Fibroblast of skin of abdomen (primary cell): ENCODE measurements around the gene FAAH2. TPM values are rescaled to one million over a fixed set of nuclear protein-coding genes. Genes with fewer than 3 reads are reported as not detected.
"Not testable (repeated sequence)": the region's sequence is repeated elsewhere in the genome, so short reads cannot be mapped to it uniquely, and the experiment has no call there.

Experiments used
- DNase-seq: peaks from one replicate; pipeline ENCODE4 v3.0.0-alpha.2; 2013
- polyA plus RNA-seq, 2 experiments: library from polyadenylated mRNA; unstranded; fragments of 120-200 nt; gene quantifications; one replicate each; pipeline ENCODE4 v1.2.1, GENCODE V29; 2013; ENCODE audit not compliant: insufficient read length in 2 of 2

Gene FAAH2
- polyA plus RNA-seq (2013, experiment 1 of 2; ENCODE audit: insufficient read length) = not detected
- 0.17 TPM for polyA plus RNA-seq (2013, experiment 2 of 2; ENCODE audit: insufficient read length)

GRCh38 chrX:57286507-57287251 lies at the start of gene FAAH2:
FAAH2 (plus strand) TSS chrX:57286706; CDS start chrX:57286826, 120 bp downstream.
- no peak for DNase-seq

GRCh38 chrX:57241967-57242366 lies 44.5 kb upstream of the FAAH2 start:
- no peak for DNase-seq

GRCh38 chrX:57251965-57252364 lies 34.5 kb upstream of the FAAH2 start:
- no peak for DNase-seq

GRCh38 chrX:57265126-57265525 lies 21.4 kb upstream of the FAAH2 start:
- DNase-seq = no peak

- no peak for DNase-seq
These were observed 20.2 kb upstream of the FAAH2 start for GRCh38 chrX:57266275-57266674.

- DNase-seq = no peak
These were observed 19.6 kb upstream of the FAAH2 start for GRCh38 chrX:57266871-57267270.

- no peak for DNase-seq
These were observed 19.2 kb upstream of the FAAH2 start for GRCh38 chrX:57267308-57267707.

- no peak for DNase-seq
These were observed 15.5 kb upstream of the FAAH2 start for GRCh38 chrX:57270980-57271379.

GRCh38 chrX:57282568-57282967 lies 3.9 kb upstream of the FAAH2 start:
- DNase-seq = no peak

- DNase-seq = no peak
These were observed 1.5 kb upstream of the FAAH2 start for GRCh38 chrX:57285001-57285400.

- no peak for DNase-seq
These were observed 2.6 kb downstream of the FAAH2 start for GRCh38 chrX:57289089-57289488.

- no peak for DNase-seq
These were observed 8.5 kb downstream of the FAAH2 start for GRCh38 chrX:57294961-57295360.

- not testable (repeated sequence) for DNase-seq
These were observed 9.2 kb downstream of the FAAH2 start for GRCh38 chrX:57295679-57296078.

GRCh38 chrX:57313583-57314215 lies 27.2 kb downstream of the FAAH2 start:
- DNase-seq = no peak

- no peak for DNase-seq
These were observed 42.5 kb downstream of the FAAH2 start for GRCh38 chrX:57329008-57329407.

- not testable (repeated sequence) for DNase-seq
These were observed 49.3 kb downstream of the FAAH2 start for GRCh38 chrX:57335790-57336189.

- DNase-seq = no peak
These were observed 67.1 kb downstream of the FAAH2 start for GRCh38 chrX:57353472-57354132.

- DNase-seq = no peak
These were observed 77.6 kb downstream of the FAAH2 start for GRCh38 chrX:57364145-57364544.

- DNase-seq = no peak
These were observed 79.9 kb downstream of the FAAH2 start for GRCh38 chrX:57366430-57366829.

GRCh38 chrX:57367649-57368048 lies 81.1 kb downstream of the FAAH2 start:
- DNase-seq = no peak

- DNase-seq = no peak
These were observed 81.7 kb downstream of the FAAH2 start for GRCh38 chrX:57368158-57368557.

- DNase-seq = no peak
These were observed 92.8 kb downstream of the FAAH2 start for GRCh38 chrX:57379296-57379695.

GRCh38 chrX:57380026-57380796 lies 93.7 kb downstream of the FAAH2 start:
- DNase-seq = no peak
